Endodermal cell (in vitro differentiated cells): Measurements from ENCODE around the gene RAB20. TPM values are rescaled to one million over a fixed set of nuclear protein-coding genes. Genes with fewer than 3 reads are reported as not detected.

Experiments
- DNase-seq: peaks from one replicate; pipeline ENCODE4 v3.0.0-alpha.2; 2017
- H3K27ac ChIP-seq: 2 replicates; pipeline ENCODE4 v1.5.1; 2013; ENCODE audit warnings: mild to moderate bottlenecking, low read depth, low read length, moderate library complexity
- H3K27me3 ChIP-seq: 2 replicates; pipeline ENCODE4 v1.6.1; 2013; ENCODE audit warnings: mild to moderate bottlenecking, low read length, moderate library complexity; ENCODE audit not compliant: insufficient read depth, control insufficient read depth, poor library complexity, severe bottlenecking
- H3K36me3 ChIP-seq: 2 replicates; pipeline ENCODE4 v1.7.0; 2013; ENCODE audit warnings: mild to moderate bottlenecking, low read length, moderate library complexity; ENCODE audit not compliant: control insufficient read depth, insufficient read depth
- H3K4me1 ChIP-seq: one replicate; pipeline ENCODE4 v1.7.0; 2013; ENCODE audit warnings: low read length; ENCODE audit not compliant: control insufficient read depth, insufficient read depth
- H3K4me3 ChIP-seq: 2 replicates; pipeline ENCODE4 v1.5.1; 2013; ENCODE audit warnings: mild to moderate bottlenecking, low read length, moderate library complexity
- H3K9ac ChIP-seq: 2 replicates; pipeline ENCODE4 v1.6.1; 2013; ENCODE audit warnings: mild to moderate bottlenecking, low read length, moderate library complexity; ENCODE audit not compliant: poor library complexity, severe bottlenecking; ENCODE audit errors: extremely low read depth
- H3K9me3 ChIP-seq: 2 replicates; pipeline ENCODE4 v1.6.1; 2013; ENCODE audit warnings: mild to moderate bottlenecking, low read length, moderate library complexity; ENCODE audit not compliant: control insufficient read depth
- H3K27ac Mint-ChIP-seq: 2 replicates; pipeline ENCODE4 v1.8.0; 2020; ENCODE audit warnings: mixed read lengths
- H3K27me3 Mint-ChIP-seq: 2 replicates; pipeline ENCODE4 v1.8.0; 2021; ENCODE audit warnings: mild to moderate bottlenecking, mixed read lengths; ENCODE audit not compliant: insufficient read depth
- H3K36me3 Mint-ChIP-seq: 2 replicates; pipeline ENCODE4 v1.8.0; 2020; ENCODE audit warnings: low read depth, mixed read lengths
- H3K4me1 Mint-ChIP-seq: 2 replicates; pipeline ENCODE4 v1.8.0; 2020; ENCODE audit warnings: mixed read lengths
- H3K4me3 Mint-ChIP-seq: 2 replicates; pipeline ENCODE4 v1.8.0; 2020; ENCODE audit warnings: mild to moderate bottlenecking, moderate library complexity, mixed read lengths
- H3K9me3 Mint-ChIP-seq: 2 replicates; pipeline ENCODE4 v1.8.0; 2020; ENCODE audit warnings: mild to moderate bottlenecking, mixed read lengths
- CTCF ChIP-seq: fragments of 200-600 bp; sonication (generic); conservative IDR thresholded peaks from 2 replicates; pipeline ENCODE4 v1.5.0; 2021; ENCODE audit warnings: antibody characterized with exemption, mild to moderate bottlenecking
- WGBS, 2 experiments: methylation state at CpG; one replicate each; pipeline versions ENCODE4 v1.1.5 to v1.1.7; 2013; ENCODE audit warnings: missing lambda C conversion rate in 2 of 2, mixed read lengths in 1 of 2; ENCODE audit not compliant: insufficient coverage in 1 of 2, insufficient read length in 1 of 2; 5-methylcytosine and 5-hydroxymethylcytosine counted together
- total RNA-seq, 2 donors: library from RNA; stranded (reverse); fragmentation: NEBNext Ultra II Directional in 1 of 2; extraction: Animal tissue kit (Norgen Biotek cat#: 25700) in 1 of 2; gene quantifications; 2 replicates in 1 of 2; 3 replicates in 1 of 2; pipeline ENCODE4 v1.2.1, GENCODE V29; 2021

RAB20 gene
- total RNA-seq, 2 donors from 2014 or later: 12.6 to 14.2 TPM

GRCh38 chr13:110562696-110563462 is 1.4 kb upstream of the RAB20 start:
- WGBS, 2 experiments: 90 to 95% methylated on average over 15 to 17 of the region's 17 CpGs
- no peaks in the 10 kb centered on the region for H3K27me3 ChIP-seq
- peaks cover 37% of the 10 kb centered on the region for H3K4me1 Mint-ChIP-seq

GRCh38 chr13:110562036-110562597 is 595 bp upstream of the RAB20 start:
- Mint-ChIP-seq H3K4me1 (peaks cover 37% of the 10 kb centered on the region), H3K36me3 (peaks cover 13% of the 10 kb centered on the region), H3K4me3 (peak overlapping the region; percentile 80), H3K27ac (peak overlapping the region; percentile 88), H3K27me3 (peaks cover 6% of the 10 kb centered on the region), H3K9me3 (no peaks in the 10 kb centered on the region)
- 33 to 34% methylated on average over 21 to 24 of the region's 24 CpGs for WGBS, 2 experiments
- H3K9ac ChIP-seq: no peak overlapping the region
- peak overlapping the region; percentile 78 for H3K4me3 ChIP-seq
- H3K4me1 ChIP-seq: no peaks in the 10 kb centered on the region
- no peaks in the 10 kb centered on the region for H3K27me3 ChIP-seq
- no peaks in the 10 kb centered on the region for H3K9me3 ChIP-seq
- H3K27ac ChIP-seq: no peak overlapping the region
- DNase-seq: no peak
- no peak for TF ChIP-seq CTCF
- H3K36me3 ChIP-seq: peaks cover 5% of the 10 kb centered on the region

More at GRCh38 chr13:110562696-110563462, 1.4 kb upstream of the RAB20 start:
- Mint-ChIP-seq H3K9me3 (no peaks in the 10 kb centered on the region), H3K36me3 (peaks cover 6% of the 10 kb centered on the region), H3K27me3 (peaks cover 6% of the 10 kb centered on the region), H3K27ac (no peak overlapping the region), H3K4me3 (peak overlapping the region; percentile 80)
- Histone ChIP-seq H3K27ac (no peak overlapping the region), H3K4me3 (peak overlapping the region; percentile 78), H3K9ac (no peak overlapping the region), H3K36me3 (no peaks in the 10 kb centered on the region), H3K4me1 (no peaks in the 10 kb centered on the region), H3K9me3 (no peaks in the 10 kb centered on the region)
- DNase-seq: peak; percentile 66
- TF ChIP-seq CTCF: no peak

- Histone ChIP-seq H3K4me1 (no peaks in the 10 kb centered on the region), H3K36me3 (peaks cover 11% of the 10 kb centered on the region), H3K9me3 (no peaks in the 10 kb centered on the region), H3K4me3 (peak overlapping the region; percentile 98), H3K27ac (no peak overlapping the region), H3K9ac (peak overlapping the region; percentile 58), H3K27me3 (no peaks in the 10 kb centered on the region)
- Mint-ChIP-seq H3K4me1 (peaks cover 34% of the 10 kb centered on the region), H3K9me3 (peaks cover 2% of the 10 kb centered on the region), H3K27me3 (peaks cover 6% of the 10 kb centered on the region), H3K36me3 (peaks cover 19% of the 10 kb centered on the region), H3K27ac (peak overlapping the region; percentile 96), H3K4me3 (peak overlapping the region; percentile 80)
- no peak for TF ChIP-seq CTCF
- peak; percentile 88 for DNase-seq
- WGBS, 2 experiments: 5 to 8% methylated on average over 17 to 29 of the region's 29 CpGs
Observed at GRCh38 chr13:110560601-110561343, 750 bp downstream of the RAB20 start.
